HG02973 (cell line): Measurements from ENCODE around the gene TBCA.
"Not testable (repeated sequence)": the region's sequence is repeated elsewhere in the genome, so short reads cannot be mapped to it uniquely, and the experiment has no call there.

Experiments used
- ATAC-seq: cut with Tn5 transposase; IDR thresholded peaks from one replicate; pipeline ENCODE4 v1.9.1; 2021; ENCODE audit warnings: moderate library complexity; ENCODE audit not compliant: unreplicated experiment

Gene TBCA

GRCh38 chr5:77718934-77719610 is 57.1 kb downstream of the TBCA start:
- ATAC-seq: no peak

GRCh38 chr5:77709993-77710685 is 66.0 kb downstream of the TBCA start:
- ATAC-seq: no peak

GRCh38 chr5:77709340-77709739 is 66.8 kb downstream of the TBCA start:
- no peak for ATAC-seq

- no peak for ATAC-seq
Measured at GRCh38 chr5:77707791-77708190, 68.3 kb downstream of the TBCA start.

- ATAC-seq: not testable (repeated sequence)
Measured at GRCh38 chr5:77699569-77699968, 76.6 kb downstream of the TBCA start.

DNA sequence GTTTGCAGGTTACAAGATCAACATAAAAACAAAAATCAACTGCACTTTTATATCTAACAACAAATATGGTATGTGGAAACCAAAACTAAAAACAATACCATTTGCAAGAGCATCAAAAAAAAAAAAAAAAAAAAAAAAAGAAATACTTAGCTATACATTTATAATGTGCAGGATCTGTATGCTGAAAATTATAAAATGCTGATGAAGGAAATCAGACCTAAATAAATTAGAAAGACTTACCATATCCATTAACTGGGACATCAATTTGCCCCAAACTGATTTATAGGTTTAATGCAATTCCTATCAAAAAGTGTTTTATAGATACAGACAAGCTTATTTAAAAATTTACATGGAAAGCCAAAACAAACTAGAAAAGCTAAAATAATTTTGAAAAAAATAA is 77.2 kb downstream of the TBCA start:
- ATAC-seq: no peak

- no peak for ATAC-seq
Measured at GRCh38 chr5:77697692-77698091, 78.4 kb downstream of the TBCA start.

DNA sequence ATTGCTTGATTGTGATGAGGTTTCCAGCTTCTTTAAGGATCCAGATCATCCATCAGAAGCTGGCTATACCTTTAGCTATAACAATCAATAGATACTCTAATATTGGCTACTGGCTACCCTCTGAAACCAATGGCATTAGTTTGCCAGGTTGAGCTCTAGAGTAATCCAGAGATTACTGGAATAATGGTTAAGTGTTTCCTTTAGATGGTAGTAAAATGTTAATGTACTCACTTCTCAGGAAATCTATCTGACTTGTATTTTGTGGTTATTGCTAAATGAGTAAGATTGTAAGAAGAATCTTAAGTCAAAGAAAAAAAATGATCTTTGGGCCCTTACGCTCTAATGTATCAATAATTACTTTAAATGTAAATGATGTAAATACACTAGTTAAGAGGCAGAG is 80.0 kb downstream of the TBCA start:
- no peak for ATAC-seq

GRCh38 chr5:77693913-77694312 is 82.2 kb downstream of the TBCA start:
- no peak for ATAC-seq

- no peak for ATAC-seq
Measured at GRCh38 chr5:77683171-77683732, 92.9 kb downstream of the TBCA start.

GRCh38 chr5:77670526-77670925 is 105.6 kb downstream of the TBCA start:
- no peak for ATAC-seq

- ATAC-seq: no peak
Measured at GRCh38 chr5:77669677-77670076, 106.5 kb downstream of the TBCA start.

DNA sequence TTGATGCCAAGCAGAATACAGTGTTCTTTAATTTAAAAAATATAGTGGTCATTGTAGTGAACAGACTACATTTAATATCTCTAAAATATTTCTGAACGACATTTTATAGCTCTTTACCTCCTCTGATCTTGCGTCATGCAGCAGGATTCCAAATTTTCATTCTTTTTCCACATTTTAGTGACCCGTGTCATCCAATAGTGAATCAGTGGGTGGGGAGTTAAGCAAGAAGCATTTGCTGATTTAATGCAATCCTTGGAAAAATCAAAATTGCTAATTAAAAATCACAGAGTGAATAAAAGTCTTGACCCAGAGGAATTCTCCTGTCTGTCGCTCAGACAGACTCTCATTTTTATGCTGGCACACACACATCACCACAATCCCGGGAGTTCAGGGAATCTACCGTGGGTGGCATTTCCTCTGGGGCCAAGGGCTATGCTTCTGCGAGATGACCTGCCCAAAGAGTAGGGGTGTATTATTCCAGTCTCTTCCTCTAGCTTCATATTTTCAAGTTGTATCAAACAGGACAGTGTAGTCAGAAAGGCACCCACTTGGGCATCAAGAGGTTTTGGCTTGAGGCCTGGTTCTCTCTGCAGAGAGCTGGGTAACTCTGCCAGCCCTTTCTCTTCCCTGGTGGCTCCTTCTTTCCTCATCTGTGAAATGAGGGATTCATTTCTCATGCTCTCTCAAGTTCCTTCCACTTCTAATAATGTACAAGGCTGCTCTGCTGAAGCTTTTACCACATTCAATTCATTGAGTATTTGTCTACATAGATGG is 112.9 kb downstream of the TBCA start:
- no peak for ATAC-seq

DNA sequence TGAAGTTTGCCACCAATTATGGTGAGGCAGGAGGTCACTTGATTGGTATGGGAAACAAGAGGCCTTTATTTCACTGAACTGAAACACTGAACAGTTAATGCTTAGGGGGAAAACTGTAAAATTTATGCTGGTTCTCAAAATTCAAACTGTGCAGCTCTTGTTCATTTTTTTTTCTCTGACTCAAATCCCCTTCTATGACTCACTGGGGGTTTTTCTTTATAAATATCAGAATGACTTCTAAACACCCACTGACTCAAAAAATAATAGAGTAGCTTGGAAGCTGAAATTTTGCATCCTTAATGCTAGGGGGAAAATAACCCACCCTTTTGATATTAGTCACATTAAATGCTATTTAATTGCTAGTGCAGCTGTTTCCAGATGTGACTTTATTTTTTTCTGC is 113.5 kb downstream of the TBCA start:
- no peak for ATAC-seq

DNA sequence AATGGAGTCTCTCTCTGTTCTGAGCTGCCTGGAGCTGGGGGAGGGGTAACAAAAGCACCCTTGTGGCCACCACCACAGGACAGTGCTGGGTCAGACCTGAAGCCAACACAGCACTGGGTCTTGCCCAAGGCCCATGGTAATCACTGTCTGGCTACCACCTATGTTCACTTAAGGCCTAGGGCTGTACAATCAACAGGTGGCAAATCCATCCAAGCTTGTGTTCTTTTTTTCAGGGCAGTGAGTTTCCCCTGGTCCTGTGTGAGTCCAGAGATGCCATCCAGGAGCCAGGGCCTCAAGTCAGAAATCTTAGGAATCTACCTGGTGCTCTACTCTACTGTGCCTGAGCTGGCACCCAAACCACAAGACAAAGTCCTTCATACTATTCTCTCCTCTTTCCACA is 117.5 kb downstream of the TBCA start:
- ATAC-seq: no peak

DNA sequence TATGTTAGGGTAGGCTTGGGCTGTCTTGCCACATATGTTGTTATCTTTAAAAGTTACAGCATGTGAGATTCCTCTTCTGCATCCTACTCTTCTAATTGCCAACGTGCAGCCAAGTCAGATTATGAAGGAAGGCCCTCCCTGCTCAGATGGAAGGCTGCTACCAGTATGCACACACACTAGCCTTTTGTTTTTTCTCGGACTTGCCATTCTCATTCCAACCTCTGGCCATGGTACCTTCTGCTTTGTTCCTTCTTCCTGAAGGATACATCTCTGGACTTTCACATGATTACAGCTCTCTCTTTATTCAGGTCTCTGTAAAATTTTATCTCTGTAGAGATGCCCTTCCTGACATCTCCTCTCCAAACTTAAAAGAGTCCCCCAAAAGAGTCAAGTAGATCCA is 124.8 kb downstream of the TBCA start:
- ATAC-seq: no peak

DNA sequence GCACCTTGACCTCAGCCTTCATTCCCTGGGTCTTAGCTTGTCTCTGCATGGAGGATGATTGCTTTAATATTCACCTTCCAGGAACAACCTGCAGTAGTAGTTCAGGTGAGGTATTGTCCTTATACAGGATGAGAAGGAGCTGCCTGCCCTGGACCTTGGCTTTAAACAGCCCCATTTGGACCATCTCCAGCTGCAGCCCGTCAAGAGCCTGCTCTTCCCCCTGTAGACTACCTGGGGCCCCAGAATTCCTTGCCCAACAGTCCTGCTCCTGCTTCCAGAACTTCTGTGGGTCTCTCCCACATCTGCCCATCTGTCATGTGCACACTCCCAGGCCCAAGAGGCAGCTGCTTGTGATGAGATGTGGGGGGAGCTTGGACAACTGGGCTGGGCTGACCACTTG is 125.5 kb downstream of the TBCA start:
- no peak for ATAC-seq

- no peak for ATAC-seq
Measured at GRCh38 chr5:77649776-77650175, 126.4 kb downstream of the TBCA start.

- no peak for ATAC-seq
Measured at GRCh38 chr5:77645995-77646639, 130.0 kb downstream of the TBCA start.

DNA sequence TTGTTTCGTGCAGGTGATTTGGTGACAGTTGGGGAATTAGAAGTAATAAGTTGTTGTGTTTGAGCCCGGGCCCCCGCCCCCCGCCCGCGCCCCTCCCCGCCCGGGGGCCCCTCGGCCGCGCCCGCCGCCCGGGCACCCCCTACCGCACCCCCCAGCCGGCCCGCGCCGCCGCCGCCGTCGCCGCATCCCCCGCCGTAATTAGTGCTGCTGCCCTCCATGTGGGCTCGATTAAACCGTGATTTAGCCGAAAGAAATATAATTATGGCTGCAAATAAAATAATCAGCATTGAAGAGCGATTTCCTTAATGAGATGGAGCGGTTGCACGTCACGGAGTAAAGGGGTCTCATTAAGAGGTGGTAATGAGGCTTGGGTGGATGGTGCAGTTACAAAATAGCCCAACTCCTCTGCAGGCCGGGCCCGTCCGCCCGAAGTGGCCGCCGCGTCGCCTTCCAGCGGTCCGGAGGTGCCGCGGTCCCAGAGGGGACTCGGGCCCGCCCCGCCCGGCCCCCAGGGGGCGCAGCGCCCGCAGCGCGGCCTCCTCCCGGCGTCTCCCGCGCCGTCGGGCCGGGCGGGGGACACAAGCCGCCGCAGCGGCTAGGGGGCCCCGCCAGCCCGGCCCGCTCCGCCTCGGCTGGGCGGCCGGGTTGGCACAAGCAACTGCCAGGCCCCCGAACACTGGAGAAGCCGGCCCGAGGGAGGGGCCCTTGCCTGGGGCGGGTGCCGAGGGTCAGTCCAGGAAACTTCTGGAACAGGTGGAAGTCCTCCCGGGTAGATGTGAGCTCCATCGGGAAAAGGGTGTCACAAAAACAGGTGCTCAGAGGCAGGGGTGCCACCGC is 130.8 kb downstream of the TBCA start:
- ATAC-seq: no peak
